Fibroblast of mammary gland (primary cell): ENCODE measurements around the gene ABHD16B.

Source experiments
- DNase-seq: peaks from one replicate; pipeline ENCODE4 v3.0.0-alpha.2; 2010; ENCODE audit warnings: low read depth
- H3K4me3 ChIP-seq: 2 replicates; pipeline ENCODE4 v1.5.1; 2011; ENCODE audit warnings: low read depth, mild to moderate bottlenecking, low read length, moderate library complexity; ENCODE audit not compliant: control insufficient read depth
- CTCF ChIP-seq: conservative IDR thresholded peaks from 2 replicates; pipeline ENCODE4 v1.5.1; 2011; ENCODE audit warnings: low read depth, low read length, inconsistent platforms; ENCODE audit not compliant: control insufficient read depth, insufficient read depth

Gene ABHD16B

GRCh38 chr20:63834491-63834880, 26.8 kb upstream of the ABHD16B start:
- DNase-seq = no peak
- TF ChIP-seq CTCF = no peak
- no peak overlapping the region for H3K4me3 ChIP-seq

DNA sequence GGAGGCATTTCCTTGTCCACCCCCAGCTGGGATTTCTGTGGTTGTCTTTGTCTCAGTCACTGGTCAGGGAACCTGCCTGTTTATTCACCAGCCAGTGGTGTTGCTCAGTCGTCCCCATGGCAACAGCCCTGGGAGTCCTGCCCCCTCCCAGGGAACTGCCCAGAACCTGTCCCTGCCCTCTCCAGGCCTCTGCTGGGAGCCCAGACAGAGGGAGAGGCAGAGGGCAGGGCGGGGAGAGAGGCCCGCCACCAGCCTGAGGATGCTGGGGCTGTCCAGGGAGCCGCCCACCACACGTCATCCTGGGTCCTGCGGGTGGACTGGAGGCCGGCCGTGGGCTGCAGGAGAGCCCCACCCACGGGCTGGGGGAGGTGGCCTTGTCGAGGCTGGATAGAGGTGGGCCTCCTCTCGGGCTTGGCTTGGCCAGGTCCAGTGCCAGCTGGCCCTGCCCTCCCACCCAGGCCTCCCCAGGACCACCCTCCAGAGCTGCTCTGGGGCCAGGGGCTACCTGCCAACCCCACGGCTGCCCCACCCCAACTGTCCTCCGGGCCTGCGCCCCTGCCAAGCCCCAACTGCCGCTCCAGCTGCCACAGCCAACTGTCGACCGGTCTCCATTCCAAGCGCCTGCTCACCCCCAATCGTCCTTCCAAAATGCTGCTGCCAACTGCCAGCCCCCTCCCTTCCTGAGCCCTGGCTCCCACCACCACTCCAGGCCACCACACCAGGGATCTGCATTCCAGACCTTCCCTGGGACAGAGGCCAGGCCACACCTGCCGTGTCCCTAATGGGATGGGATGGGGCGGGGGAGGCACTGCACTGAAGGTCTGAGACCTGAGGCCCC, 26.1 kb upstream of the ABHD16B start:
- DNase-seq = peak; percentile 95
- H3K4me3 ChIP-seq = no peak overlapping the region
- TF ChIP-seq CTCF = no peak

DNA sequence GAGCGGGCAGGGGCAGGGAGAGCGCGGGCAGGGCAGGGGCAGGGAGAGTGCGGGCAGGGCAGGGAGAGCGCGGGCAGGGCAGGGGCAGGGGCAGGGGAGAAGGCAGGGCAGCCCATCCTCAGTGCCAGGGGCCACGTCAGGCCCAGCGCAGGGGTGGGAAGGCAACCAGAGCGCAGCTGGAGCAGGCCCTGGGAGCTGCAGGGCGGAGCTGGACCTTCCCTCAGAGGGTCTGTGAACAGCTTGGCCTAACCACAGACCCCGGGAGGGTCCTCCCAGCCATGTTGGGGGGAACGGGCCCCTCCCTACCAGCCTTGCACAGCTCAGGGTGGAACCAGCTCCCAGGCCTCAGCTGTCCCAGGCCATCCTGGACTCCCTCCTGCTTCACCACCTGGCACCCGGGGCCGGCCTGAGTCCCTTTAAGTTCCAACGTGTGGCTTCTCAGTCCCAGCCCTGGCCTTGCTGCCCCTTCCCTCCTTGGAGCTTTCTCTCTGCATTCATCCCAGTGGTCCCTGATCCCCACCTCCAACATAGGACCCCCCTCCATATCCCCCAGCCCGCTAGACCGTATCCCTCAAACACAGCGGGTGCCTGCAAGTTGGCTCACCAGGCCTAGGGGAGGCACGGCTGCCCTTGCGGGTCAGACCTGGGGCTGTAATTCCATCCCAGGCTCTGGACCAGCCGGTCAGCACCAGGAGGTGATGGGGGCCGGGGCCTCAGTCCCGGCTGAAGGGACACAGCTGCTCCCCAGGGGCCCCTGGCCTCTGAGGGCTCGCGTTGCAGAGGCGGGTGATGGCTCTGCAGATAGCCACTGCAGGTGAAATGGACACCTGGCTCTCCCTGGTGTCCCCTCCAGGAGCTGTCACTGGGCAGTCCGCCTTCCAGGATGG, 24.6 kb upstream of the ABHD16B start:
- H3K4me3 ChIP-seq = no peak overlapping the region
- TF ChIP-seq CTCF = no peak
- no peak for DNase-seq

DNA sequence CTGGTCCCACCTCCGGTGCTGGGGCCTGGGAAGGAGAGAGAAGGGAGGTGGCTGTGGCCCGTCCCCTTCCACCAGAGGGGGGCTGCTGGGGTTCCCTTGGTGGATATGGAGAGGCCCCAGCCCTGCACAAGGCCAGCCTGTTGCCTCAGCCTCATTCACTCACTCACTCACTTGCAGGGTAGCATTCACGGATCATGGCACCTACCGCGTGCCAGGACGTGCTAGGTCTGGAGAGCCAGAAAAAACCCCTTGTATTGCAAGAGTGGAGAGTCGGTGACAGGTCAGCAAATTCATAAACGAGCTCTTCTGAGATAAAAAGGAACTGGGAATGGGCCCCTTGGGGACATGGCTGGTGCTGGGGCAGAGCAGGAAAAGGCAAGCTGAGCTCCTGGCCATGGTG, 23.8 kb upstream of the ABHD16B start:
- TF ChIP-seq CTCF = no peak
- no peak overlapping the region for H3K4me3 ChIP-seq
- DNase-seq = no peak

DNA sequence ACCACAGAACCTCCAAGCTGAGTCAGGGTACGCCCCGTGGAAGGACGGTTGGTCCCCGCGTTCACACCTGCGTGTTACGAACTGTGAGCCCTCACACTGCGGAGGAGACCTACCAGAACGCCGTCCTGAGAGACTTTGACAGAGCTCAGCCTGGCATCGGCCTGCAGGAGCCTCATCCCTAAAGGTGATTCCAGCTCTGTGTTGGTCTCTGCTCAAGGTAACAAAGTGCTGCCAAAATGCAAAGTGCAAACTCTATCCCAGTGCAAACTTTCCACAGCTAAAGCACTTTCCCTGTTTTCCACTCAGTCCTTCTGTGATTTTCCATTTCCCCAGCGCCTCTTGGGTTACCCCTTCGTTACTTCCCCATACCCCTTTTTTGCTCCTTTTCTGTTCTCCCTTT, 21.7 kb upstream of the ABHD16B start:
- no peak for TF ChIP-seq CTCF
- no peak overlapping the region for H3K4me3 ChIP-seq
- no peak for DNase-seq

- DNase-seq = no peak
- TF ChIP-seq CTCF = no peak
- no peak overlapping the region for H3K4me3 ChIP-seq
Measured at GRCh38 chr20:63840405-63840828, 20.9 kb upstream of the ABHD16B start.
